A549 (cell line): ENCODE measurements around the gene EPB41L4A. TPM values are rescaled to one million over a fixed set of nuclear protein-coding genes. Genes with fewer than 3 reads are reported as not detected.

Experiments
- ATAC-seq, 2 experiments: fragments of 200-7000 bp in 1 of 2; fragments of >200 bp in 1 of 2; cut with Nextera tagmentation in 1 of 2; cut with Tn5 transposase in 1 of 2; 3 replicates each; pipeline versions ENCODE4 v1.8.0 to v1.9.1; 2018 to 2020; ENCODE audit warnings: mild to moderate bottlenecking in 1 of 2, moderate library complexity in 1 of 2
- CTCF ChIA-PET: fragments of 300-600 bp; sonication (Branson Sonifier 250); formaldehyde crosslinking; extraction: SDS; loops from one replicate; lab custom pipeline; 2021; ENCODE audit warnings: antibody characterized with exemption, inconsistent platforms; lab: Yijun Ruan, JAX
- POLR2A ChIA-PET: fragments of 350-600 bp; formaldehyde crosslinking; extraction: SDS; loops from one replicate; lab custom pipeline; 2021; ENCODE audit warnings: antibody characterized with exemption, inconsistent platforms; lab: Yijun Ruan, JAX
- DNase-seq, 2 experiments: peaks; one replicate each; pipeline versions ENCODE4 v3.0.0 to v3.0.0-alpha.2; 2011 to 2016; ENCODE audit warnings: low read depth in 1 of 2, low spot score in 1 of 2
- FAIRE-seq: peaks from 2 replicates; lab custom pipeline; 2011; peaks lifted over from hg19 to GRCh38; lab: Jason Lieb, UNC
- H3K27ac ChIP-seq, 2 experiments: fragments of >200 bp; sonication (Bioruptor Twin); formaldehyde crosslinking; 3 replicates each; pipeline ENCODE4 v1.5.1; 2016 to 2017
- H3K4me1 ChIP-seq: fragments of >200 bp; sonication (Bioruptor Twin); formaldehyde crosslinking; 3 replicates; pipeline ENCODE4 v1.6.1; 2016
- H3K4me2 ChIP-seq: fragments of >200 bp; sonication (Bioruptor Twin); formaldehyde crosslinking; 3 replicates; pipeline ENCODE4 v1.6.1; 2016
- H3K4me3 ChIP-seq: fragments of >200 bp; sonication (Bioruptor Twin); formaldehyde crosslinking; 3 replicates; pipeline ENCODE4 v1.5.1; 2016
- H3K9me3 ChIP-seq: fragments of >200 bp; sonication (Bioruptor Twin); formaldehyde crosslinking; 3 replicates; pipeline ENCODE4 v1.6.1; 2016
- BHLHE40 ChIP-seq: IDR thresholded peaks from 2 replicates; pipeline ENCODE4 v1.6.1; 2012; ENCODE audit warnings: low read depth, low read length, inconsistent platforms
- CBX2 ChIP-seq: fragments of 200-600 bp; sonication (generic); IDR thresholded peaks from 2 replicates; pipeline ENCODE4 v1.6.1; 2016; ENCODE audit warnings: low read depth, mild to moderate bottlenecking, borderline replicate concordance
- CEBPB ChIP-seq, 2 experiments: fragments of >200 bp in 1 of 2; sonication (Bioruptor Twin) in 1 of 2; formaldehyde crosslinking in 1 of 2; IDR thresholded peaks; 2 replicates each; pipeline ENCODE4 v1.6.1; 2012 to 2016
- CHD2 ChIP-seq: fragments of 150-350 bp; IDR thresholded peaks from 2 replicates; pipeline ENCODE4 v1.6.1; 2014; ENCODE audit warnings: low read length; ENCODE audit not compliant: partially characterized antibody
- CHD4 ChIP-seq: fragments of 200-600 bp; sonication (generic); IDR thresholded peaks from 2 replicates; pipeline ENCODE4 v1.6.1; 2016; ENCODE audit warnings: antibody characterized with exemption, mild to moderate bottlenecking, borderline replicate concordance
- ESRRA ChIP-seq: fragments of 150-350 bp; IDR thresholded peaks from 2 replicates; pipeline ENCODE4 v1.6.1; 2014; ENCODE audit warnings: mild to moderate bottlenecking, low read length, borderline replicate concordance
- FOSL2 ChIP-seq, 2 experiments: fragments of 450-650 bp in 1 of 2; fragments of >200 bp in 1 of 2; sonication (Bioruptor Twin) in 1 of 2; formaldehyde crosslinking; IDR thresholded peaks; 2 replicates each; pipeline versions ENCODE4 v1.5.0 to v1.6.1; 2016 to 2020; ENCODE audit warnings: mild to moderate bottlenecking in 1 of 2, moderate library complexity in 1 of 2
- GATA3 ChIP-seq: IDR thresholded peaks from 2 replicates; pipeline ENCODE4 v1.6.1; 2012; ENCODE audit warnings: borderline replicate concordance
- HDAC2 ChIP-seq: fragments of 200-600 bp; sonication (generic); IDR thresholded peaks from 2 replicates; pipeline ENCODE4 v1.6.1; 2016
- HEYL ChIP-seq: fragments of 250-450 bp; sonication (Bioruptor Pico); IDR thresholded peaks from 2 replicates; pipeline ENCODE4 v1.8.0; 2021; ENCODE audit warnings: mild to moderate bottlenecking, moderate library complexity
- HOXB13 ChIP-seq: fragments of 250-450 bp; sonication (Bioruptor Pico); IDR thresholded peaks from 2 replicates; pipeline ENCODE4 v1.5.0; 2020; ENCODE audit warnings: low read depth, mild to moderate bottlenecking, moderate library complexity
- HOXB5 ChIP-seq: fragments of 250-450 bp; sonication (Bioruptor Pico); IDR thresholded peaks from 2 replicates; pipeline ENCODE4 v1.5.0; 2020; ENCODE audit warnings: mild to moderate bottlenecking, moderate library complexity
- KDM5A ChIP-seq: fragments of 200-600 bp; sonication (generic); IDR thresholded peaks from 2 replicates; pipeline ENCODE4 v1.6.1; 2016; ENCODE audit warnings: antibody characterized with exemption, mild to moderate bottlenecking
- MAFK ChIP-seq: fragments of 450-650 bp; IDR thresholded peaks from 2 replicates; pipeline ENCODE4 v1.6.1; 2014; ENCODE audit not compliant: partially characterized antibody
- MAZ ChIP-seq: fragments of 150-350 bp; IDR thresholded peaks from 2 replicates; pipeline ENCODE4 v1.6.1; 2014; ENCODE audit warnings: antibody characterized with exemption, low read depth, low read length, borderline replicate concordance
- MYC ChIP-seq: IDR thresholded peaks from 2 replicates; pipeline ENCODE4 v1.6.1; 2012; ENCODE audit warnings: mild to moderate bottlenecking, inconsistent platforms, low read length, improper control_type of control experiment, borderline replicate concordance
- NR3C1 ChIP-seq: fragments of >200 bp; sonication (Bioruptor Twin); formaldehyde crosslinking; IDR thresholded peaks from 3 replicates; pipeline ENCODE4 v1.6.1; 2017
- POLR2A ChIP-seq: IDR thresholded peaks from 2 replicates; pipeline ENCODE4 v1.6.1; 2012; ENCODE audit warnings: mild to moderate bottlenecking, low read length
- POLR2AphosphoS2 ChIP-seq: conservative IDR thresholded peaks from 2 replicates; pipeline ENCODE4 v1.6.1; 2012; ENCODE audit warnings: low read length, improper control_type of control experiment, inconsistent platforms
- RAD21 ChIP-seq, 2 experiments: fragments of >200 bp in 1 of 2; sonication (Bioruptor Twin) in 1 of 2; formaldehyde crosslinking in 1 of 2; IDR thresholded peaks in 1 of 2; conservative IDR thresholded peaks in 1 of 2; 2 replicates in 1 of 2; 3 replicates in 1 of 2; pipeline ENCODE4 v1.6.1; 2012 to 2018; ENCODE audit warnings: inconsistent platforms in 1 of 2
- RARB ChIP-seq: fragments of 250-450 bp; sonication (Bioruptor Pico); IDR thresholded peaks from 2 replicates; pipeline ENCODE4 v1.8.0; 2021; ENCODE audit warnings: mild to moderate bottlenecking, moderate library complexity
- SMC3 ChIP-seq: fragments of >200 bp; sonication (Bioruptor Twin); formaldehyde crosslinking; IDR thresholded peaks from 3 replicates; pipeline ENCODE4 v1.6.1; 2018; ENCODE audit warnings: inconsistent platforms
- TP53 ChIP-seq: fragments of 250-450 bp; sonication (Bioruptor Pico); IDR thresholded peaks from 2 replicates; pipeline ENCODE4 v1.5.0; 2021; ENCODE audit warnings: mild to moderate bottlenecking, moderate library complexity
- ZC3H11A ChIP-seq: fragments of 450-650 bp; IDR thresholded peaks from 2 replicates; pipeline ENCODE4 v1.6.1; 2014; ENCODE audit warnings: antibody characterized with exemption, mild to moderate bottlenecking
- ZFP36 ChIP-seq: fragments of 450-650 bp; IDR thresholded peaks from 2 replicates; pipeline ENCODE4 v1.6.1; 2014; ENCODE audit warnings: borderline replicate concordance; ENCODE audit not compliant: partially characterized antibody
- ZNF302 ChIP-seq: fragments of 250-450 bp; sonication (Bioruptor Pico); IDR thresholded peaks from 2 replicates; pipeline ENCODE4 v1.9.0; 2021; ENCODE audit warnings: inconsistent platforms, mild to moderate bottlenecking, moderate library complexity
- WGBS: methylation state at CpG from one replicate; pipeline ENCODE4 v1.1.6; 2017; ENCODE audit errors: missing lambda C conversion rate; 5-methylcytosine and 5-hydroxymethylcytosine counted together
- polyA plus RNA-seq, 4 experiments: library from polyadenylated mRNA; depleted of rRNA in 3 of 4; stranded (reverse); fragments of >200 nt; fragmentation: RNase III in 1 of 4; extraction: RNeasy Plus Mini Kit Qiagen cat#74134 plus additional on column Dnase treatment in 1 of 4; gene quantifications; 2 replicates in 3 of 4; 3 replicates in 1 of 4; pipeline ENCODE4 v1.2.3, GENCODE V29; 2011 to 2017
- TF ChIP-seq, protein P1 (sequence below): fragments of 150-350 bp; IDR thresholded peaks from 2 replicates; pipeline ENCODE4 v1.6.1; 2014; ENCODE audit warnings: low read depth, mild to moderate bottlenecking, low read length
- TF ChIP-seq, protein P2 (sequence below): fragments of 250-450 bp; sonication (Bioruptor Pico); IDR thresholded peaks from 2 replicates; pipeline ENCODE4 v1.5.0; 2020; ENCODE audit warnings: low read depth, mild to moderate bottlenecking, moderate library complexity

EPB41L4A gene
- polyA plus RNA-seq, 2 of the 4 experiments (the other 2 are of a cell fraction), result 1.3 to 4.4 TPM

DNA sequence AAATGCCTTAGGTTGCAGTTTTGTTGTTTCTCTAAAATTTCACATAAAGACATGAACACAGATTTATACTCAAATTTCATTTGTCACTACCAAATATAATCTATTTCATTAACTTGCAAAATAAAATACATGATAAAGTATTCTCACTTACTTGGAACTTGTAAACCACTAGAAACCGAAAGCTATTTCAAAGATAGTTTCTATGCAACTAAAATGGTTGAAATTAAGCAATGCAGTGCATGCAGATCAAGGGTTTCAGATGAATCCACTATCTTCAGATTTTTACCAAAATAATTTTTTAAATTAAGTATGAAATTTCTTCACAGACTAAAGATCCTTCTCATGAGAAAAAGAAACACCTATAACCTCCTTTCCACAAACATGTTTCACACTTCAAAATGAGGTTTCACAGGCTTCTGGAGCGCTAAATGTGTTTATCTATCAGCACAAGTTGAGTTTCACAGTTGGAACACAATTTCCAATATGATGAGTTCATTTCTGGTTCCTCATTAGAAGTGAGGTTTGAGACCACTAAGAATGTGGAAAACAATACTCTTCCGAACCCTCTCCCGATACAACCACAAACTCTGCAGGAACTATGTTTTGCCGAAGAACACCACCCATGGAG is 63.9 kb downstream of the EPB41L4A start:
- DNase-seq (no peak), FAIRE-seq (no peak), ATAC-seq (no peak)
- POLR2A ChIA-PET, result no interaction called here
- 82% methylated on average over 5 of the region's 5 CpGs for WGBS
- Histone ChIP-seq H3K9me3 (no peaks in the 10 kb centered on the region), H3K4me2 (no peak overlapping the region), H3K27ac (no peak overlapping the region), H3K4me1 (no peaks in the 10 kb centered on the region), H3K4me3 (no peak overlapping the region)
- no peak for TF ChIP-seq CHD2
- no peak for TF ChIP-seq GATA3
- TF ChIP-seq RARB (CRISPR knock-in tag), result no peak
- no peak for TF ChIP-seq HDAC2
- TF ChIP-seq NR3C1, result no peak
- TF ChIP-seq, protein P1, sequence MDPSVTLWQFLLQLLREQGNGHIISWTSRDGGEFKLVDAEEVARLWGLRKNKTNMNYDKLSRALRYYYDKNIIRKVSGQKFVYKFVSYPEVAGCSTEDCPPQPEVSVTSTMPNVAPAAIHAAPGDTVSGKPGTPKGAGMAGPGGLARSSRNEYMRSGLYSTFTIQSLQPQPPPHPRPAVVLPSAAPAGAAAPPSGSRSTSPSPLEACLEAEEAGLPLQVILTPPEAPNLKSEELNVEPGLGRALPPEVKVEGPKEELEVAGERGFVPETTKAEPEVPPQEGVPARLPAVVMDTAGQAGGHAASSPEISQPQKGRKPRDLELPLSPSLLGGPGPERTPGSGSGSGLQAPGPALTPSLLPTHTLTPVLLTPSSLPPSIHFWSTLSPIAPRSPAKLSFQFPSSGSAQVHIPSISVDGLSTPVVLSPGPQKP, result no peak
- TF ChIP-seq TP53 (CRISPR knock-in tag), result no peak
- no peak for TF ChIP-seq BHLHE40
- no peak for TF ChIP-seq POLR2A
- no peak for TF ChIP-seq HEYL (CRISPR knock-in tag)
- no peak for TF ChIP-seq KDM5A
- no peak for TF ChIP-seq FOSL2 (IDR thresholded peaks at IDR 0.05)
- no peak for TF ChIP-seq FOSL2 (CRISPR knock-in tag; IDR thresholded peaks at IDR 0.05)
- TF ChIP-seq, protein P2, sequence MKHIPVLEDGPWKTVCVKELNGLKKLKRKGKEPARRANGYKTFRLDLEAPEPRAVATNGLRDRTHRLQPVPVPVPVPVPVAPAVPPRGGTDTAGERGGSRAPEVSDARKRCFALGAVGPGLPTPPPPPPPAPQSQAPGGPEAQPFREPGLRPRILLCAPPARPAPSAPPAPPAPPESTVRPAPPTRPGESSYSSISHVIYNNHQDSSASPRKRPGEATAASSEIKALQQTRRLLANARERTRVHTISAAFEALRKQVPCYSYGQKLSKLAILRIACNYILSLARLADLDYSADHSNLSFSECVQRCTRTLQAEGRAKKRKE (CRISPR knock-in tag), result no peak
- no peak for TF ChIP-seq ZC3H11A
- TF ChIP-seq HOXB5, result no peak
- TF ChIP-seq MYC, result no peak
- TF ChIP-seq ESRRA, result no peak
- TF ChIP-seq MAFK, result no peak
- TF ChIP-seq ZNF302 (CRISPR knock-in tag), result no peak
- CTCF ChIA-PET, result no interaction called here

- DNase-seq, result no peak
- no peaks in the 10 kb centered on the region for H3K4me1 ChIP-seq
- TF ChIP-seq RAD21 (conservative IDR thresholded peaks at IDR 0.05 in 1 of 2, IDR thresholded peaks at IDR 0.05 in 1 of 2), result no peak
- TF ChIP-seq, all 56 proteins: peak for 0
- FAIRE-seq (no peak), ATAC-seq (no peak)
- POLR2A ChIA-PET, result no interaction called here
- H3K27ac ChIP-seq, result no peak overlapping the region
- WGBS, result 13% methylated on average over 2 of the region's 3 CpGs
- CTCF ChIA-PET, result no interaction called here
- H3K9me3 ChIP-seq, result no peaks in the 10 kb centered on the region
- no peak overlapping the region for H3K4me3 ChIP-seq
- no peak overlapping the region for H3K4me2 ChIP-seq
These were observed 65.4 kb downstream of the EPB41L4A start for GRCh38 chr5:112353678-112354077.

DNA sequence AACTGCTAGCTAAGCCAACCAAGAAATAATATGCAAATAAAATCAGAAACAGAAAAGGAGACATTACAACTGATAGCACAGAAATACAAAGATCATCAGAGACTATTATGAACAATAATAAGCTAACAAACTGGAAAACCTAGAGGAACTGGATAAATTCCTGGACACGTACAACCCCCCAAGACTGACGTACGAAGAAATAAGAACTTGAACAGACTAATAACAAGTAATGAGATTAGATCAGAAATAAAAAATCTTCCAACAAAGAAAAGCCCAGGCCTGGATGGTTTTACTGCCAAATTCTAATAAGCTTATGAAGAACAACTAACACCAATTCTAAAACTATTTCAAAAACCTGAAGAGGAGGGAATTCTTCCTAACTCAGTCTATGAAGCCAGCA is 67.9 kb downstream of the EPB41L4A start:
- TF ChIP-seq CEBPB (IDR thresholded peaks at IDR 0.05), result no peak
- TF ChIP-seq RAD21 (conservative IDR thresholded peaks at IDR 0.05 in 1 of 2, IDR thresholded peaks at IDR 0.05 in 1 of 2), result no peak
- no peak for TF ChIP-seq SMC3
- TF ChIP-seq CHD4, result no peak
- TF ChIP-seq GATA3, result no peak
- no peak for TF ChIP-seq POLR2AphosphoS2
- no peak for TF ChIP-seq ESRRA
- TF ChIP-seq HOXB13 (CRISPR knock-in tag), result no peak
- no peak for TF ChIP-seq ZFP36
- no peak for TF ChIP-seq MAZ
- no peak for TF ChIP-seq NR3C1
- no peak for TF ChIP-seq CBX2
- no peak for TF ChIP-seq MAFK
- Histone ChIP-seq H3K4me3 (no peak overlapping the region), H3K4me2 (no peak overlapping the region), H3K4me1 (no peaks in the 10 kb centered on the region), H3K9me3 (no peaks in the 10 kb centered on the region), H3K27ac (no peak overlapping the region)
- ChIA-PET POLR2A (no interaction called here), CTCF (interaction anchor here (1.2 to 1.3 kb wide), 2 partner anchors 8 to 10 kb away, joined by 3 read pairs; no protein-coding TSS in a partner anchor)
- ATAC-seq (no peak), DNase-seq (no peak), FAIRE-seq (no peak)
- WGBS, result 71% methylated on average over 3 of the region's 3 CpGs
